Hematopoietic multipotent progenitor cell (in vitro differentiated cells): ENCODE measurements around the gene PLPP1. TPM values are rescaled to one million over a fixed set of nuclear protein-coding genes. Genes with fewer than 3 reads are reported as not detected.

ENCODE experiments used
- small RNA-seq: library from RNA; depleted of rRNA; stranded (forward); fragments of <200 nt; gene quantifications from one replicate; pipeline ENCODE3, GENCODE V24; 2012
- total RNA-seq: library from RNA; depleted of rRNA; stranded (reverse); fragments of >200 nt; gene quantifications from one replicate; pipeline ENCODE4 v1.2.3, GENCODE V29; 2012

PLPP1 gene
- total RNA-seq, 1 donor, result 2.4 TPM

Small RNA genes lying within 50 kb of the gene (small RNA-seq; reads per million reads assigned to genes)
- not detected for gene MIR5687

Other genes with a start within 250 kb of the PLPP1 start
- 5.9 TPM for gene DHX29, start 227.3 kb downstream of the PLPP1 start, total RNA-seq
- 15.3 TPM for gene MTREX, start 227.0 kb downstream of the PLPP1 start, total RNA-seq
- 18.9 TPM for gene SLC38A9, start 177.4 kb upstream of the PLPP1 start, total RNA-seq
- not detected for gene DDX4, start 203.1 kb upstream of the PLPP1 start, total RNA-seq